Measurements from ENCODE around the gene ASB7.

Gene ASB7

DNA sequence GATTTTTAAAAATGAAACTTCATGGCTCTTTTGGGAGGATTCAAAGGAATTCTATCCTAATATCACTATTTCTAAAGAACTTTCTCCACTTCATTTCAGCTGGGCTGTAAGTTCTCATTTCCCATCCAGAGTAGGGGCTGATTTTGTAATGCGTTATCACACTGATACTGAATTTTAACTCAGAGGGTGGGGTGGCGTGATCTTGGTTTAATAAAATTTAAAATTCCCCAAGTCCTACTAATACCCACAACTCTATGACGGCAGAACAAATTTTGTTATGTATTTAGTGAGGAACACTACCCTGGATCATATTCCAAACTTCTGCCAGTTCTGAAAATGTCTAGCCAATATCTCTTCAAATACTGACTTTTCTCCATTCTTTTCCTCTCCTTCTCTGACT is 92.7 kb downstream of the ASB7 start:
- Histone ChIP-seq H3K4me3 (ENCODE audit: low read depth, low read length) (no peak overlapping the region), H3K4me1 (ENCODE audit: control insufficient read depth, insufficient read depth, low read length) (no peaks in the 10 kb centered on the region), H3K9me3 (ENCODE audit: control insufficient read depth, insufficient read depth, low read depth, low read length) (no peaks in the 10 kb centered on the region), H3K36me3 (ENCODE audit: control insufficient read depth in 2 of 2, insufficient read depth in 1 of 2, low read length in 2 of 2) (no peaks in the 10 kb centered on the region), H3K27ac (ENCODE audit: extremely low read depth, low read depth, low read length) (no peak overlapping the region)
- TF ChIP-seq SP2 (tag by site-specific recombination; IDR thresholded peaks at IDR 0.05) = no peak
- no peak for TF ChIP-seq EGR2 (tag by site-specific recombination; IDR thresholded peaks at IDR 0.05; ENCODE audit: low read depth)
- TF ChIP-seq, protein P1, sequence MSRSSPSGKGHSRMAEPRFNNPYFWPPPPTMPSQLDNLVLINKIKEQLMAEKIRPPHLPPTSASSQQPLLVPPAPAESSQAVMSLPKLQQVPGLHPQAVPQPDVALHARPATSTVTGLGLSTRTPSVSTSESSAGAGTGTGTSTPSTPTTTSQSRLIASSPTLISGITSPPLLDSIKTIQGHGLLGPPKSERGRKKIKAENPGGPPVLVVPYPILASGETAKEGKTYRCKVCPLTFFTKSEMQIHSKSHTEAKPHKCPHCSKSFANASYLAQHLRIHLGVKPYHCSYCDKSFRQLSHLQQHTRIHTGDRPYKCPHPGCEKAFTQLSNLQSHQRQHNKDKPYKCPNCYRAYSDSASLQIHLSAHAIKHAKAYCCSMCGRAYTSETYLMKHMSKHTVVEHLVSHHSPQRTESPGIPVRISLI (tag by site-specific recombination; IDR thresholded peaks at IDR 0.05) = no peak
- TF ChIP-seq ZNF747 (tag by site-specific recombination; IDR thresholded peaks at IDR 0.05) = no peak
- no peak for TF ChIP-seq ZNF324 (tag by site-specific recombination; IDR thresholded peaks at IDR 0.05)
- no peak for TF ChIP-seq ZNF596 (tag by site-specific recombination; IDR thresholded peaks at IDR 0.05)
- TF ChIP-seq SALL2 (tag by site-specific recombination; IDR thresholded peaks at IDR 0.05; ENCODE audit: borderline replicate concordance) = no peak
- TF ChIP-seq SCRT2 (tag by site-specific recombination; IDR thresholded peaks at IDR 0.05) = no peak
- TF ChIP-seq HOXD13 (CRISPR knock-in tag; IDR thresholded peaks at IDR 0.05; ENCODE audit: borderline replicate concordance) = no peak
- ChIA-PET CTCF (interaction anchor here (1.2 kb wide), 1 partner anchor 176 kb away, joined by 3 read pairs; no protein-coding TSS in a partner anchor), POLR2A (no interaction called here)

DNA sequence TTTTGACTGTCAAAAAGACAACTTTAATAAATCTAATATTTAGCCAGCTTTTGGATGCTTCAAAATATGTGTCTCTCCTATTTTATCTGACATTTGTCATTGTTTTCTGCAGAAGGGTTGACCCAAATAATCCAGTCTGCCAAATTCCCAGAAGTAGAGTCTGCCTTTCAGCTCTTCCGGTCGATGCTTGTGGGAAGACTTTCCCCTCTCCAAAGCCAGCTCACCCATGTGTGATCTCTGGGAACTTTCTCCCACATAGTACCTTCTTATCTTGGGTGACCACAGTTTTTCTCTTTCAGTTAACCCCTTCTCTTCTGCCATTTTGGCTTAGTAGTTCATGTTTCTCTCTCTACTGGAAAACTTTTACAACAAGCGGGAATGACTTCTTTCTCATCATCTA is 94.1 kb downstream of the ASB7 start:
- CTCF ChIA-PET = interaction anchor here (0.7 kb wide), 1 partner anchor 17 kb away, joined by 8 read pairs; no protein-coding TSS in a partner anchor
- POLR2A ChIA-PET = no interaction called here
- TF ChIP-seq ZNF239 (tag by site-specific recombination; IDR thresholded peaks at IDR 0.05) (no peak), OVOL3 (tag by site-specific recombination; IDR thresholded peaks at IDR 0.05) (no peak), ZNF10 (tag by site-specific recombination; IDR thresholded peaks at IDR 0.05) (no peak), ZNF423 (tag by site-specific recombination; IDR thresholded peaks at IDR 0.05) (no peak), ZNF777 (tag by site-specific recombination; IDR thresholded peaks at IDR 0.05; ENCODE audit: borderline replicate concordance) (no peak), ZNF138 (tag by site-specific recombination; IDR thresholded peaks at IDR 0.05; ENCODE audit: borderline replicate concordance) (no peak), EGR2 (tag by site-specific recombination; IDR thresholded peaks at IDR 0.05; ENCODE audit: low read depth) (no peak), ZNF707 (tag by site-specific recombination; IDR thresholded peaks at IDR 0.05) (no peak), HOXA7 (CRISPR knock-in tag; IDR thresholded peaks at IDR 0.05; ENCODE audit: borderline replicate concordance) (no peak), ZNF24 (tag by site-specific recombination; IDR thresholded peaks at IDR 0.05) (no peak)
- H3K4me1 ChIP-seq (ENCODE audit: control insufficient read depth, insufficient read depth, low read length) = no peaks in the 10 kb centered on the region
- no peaks in the 10 kb centered on the region for H3K36me3 ChIP-seq (ENCODE audit: control insufficient read depth in 2 of 2, insufficient read depth in 1 of 2, low read length in 2 of 2)
- no peak overlapping the region for H3K27ac ChIP-seq (ENCODE audit: extremely low read depth, low read depth, low read length)
- no peak overlapping the region for H3K4me3 ChIP-seq (ENCODE audit: low read depth, low read length)
- no peaks in the 10 kb centered on the region for H3K9me3 ChIP-seq (ENCODE audit: control insufficient read depth, insufficient read depth, low read depth, low read length)

Data from HEK293 (cell line).